Spinal cord (tissue), 10 donors: ENCODE data around the gene TBX10. TPM values are rescaled to one million over a fixed set of nuclear protein-coding genes. Genes with fewer than 3 reads are reported as not detected.

Experiments used
- DNase-seq, 6 donors: peaks; one replicate each; pipeline versions ENCODE4 v3.0.0 to v3.0.0-alpha.2; 2013 to 2015; ENCODE audit warnings: low spot score in 6 of 6, low read depth in 4 of 6
- H3K27ac ChIP-seq: one replicate; pipeline ENCODE4 v1.5.1; 2013; ENCODE audit warnings: low read depth, low read length, control low read depth
- H3K27me3 ChIP-seq: one replicate; pipeline ENCODE4 v1.6.1; 2013; ENCODE audit warnings: low read length; ENCODE audit not compliant: control insufficient read depth, insufficient read depth
- H3K36me3 ChIP-seq: one replicate; pipeline ENCODE4 v1.6.1; 2013; ENCODE audit warnings: low read length; ENCODE audit not compliant: control insufficient read depth, insufficient read depth
- H3K4me1 ChIP-seq: one replicate; pipeline ENCODE4 v1.6.1; 2013; ENCODE audit warnings: low read length; ENCODE audit not compliant: control insufficient read depth, insufficient read depth
- H3K4me3 ChIP-seq: one replicate; pipeline ENCODE4 v1.5.1; 2013; ENCODE audit warnings: low read depth, low read length, control low read depth
- H3K9me3 ChIP-seq: one replicate; pipeline ENCODE4 v1.6.1; 2013; ENCODE audit warnings: low read length; ENCODE audit not compliant: control insufficient read depth, insufficient read depth
- WGBS: methylation state at CpG from one replicate; pipeline ENCODE4 v1.1.5; 2013; ENCODE audit warnings: missing lambda C conversion rate; ENCODE audit not compliant: insufficient coverage; 5-methylcytosine and 5-hydroxymethylcytosine counted together
- polyA plus RNA-seq, 2 donors: library from polyadenylated mRNA; unstranded; fragments of 120-200 nt; gene quantifications; one replicate each; pipeline ENCODE4 v1.2.1, GENCODE V29; 2013; ENCODE audit not compliant: insufficient read length in 2 of 2
- total RNA-seq, 2 donors: library from RNA; depleted of rRNA in 1 of 2; stranded (reverse); fragments of 120-200 nt in 1 of 2; fragments of >200 nt in 1 of 2; gene quantifications; one replicate each; pipeline versions ENCODE4 v1.2.3 to v1.2.4, GENCODE V29; 2013 to 2014
- donor health status: healthy.

TBX10 gene
- total and polyA plus RNA-seq, 4 donors, result not detected

- Histone ChIP-seq H3K36me3 (no peaks in the 10 kb centered on the region), H3K4me1 (peaks cover 14% of the 10 kb centered on the region), H3K27ac (no peak overlapping the region), H3K9me3 (no peaks in the 10 kb centered on the region), H3K27me3 (no peaks in the 10 kb centered on the region), H3K4me3 (no peak overlapping the region)
- no peak for DNase-seq
- WGBS, result 77% methylated on average over 21 of the region's 24 CpGs
These were observed 6.2 kb upstream of the TBX10 start for GRCh38 chr11:67645521-67646461.

- H3K36me3 ChIP-seq, result no peaks in the 10 kb centered on the region
- H3K27me3 ChIP-seq, result no peaks in the 10 kb centered on the region
- H3K4me1 ChIP-seq, result peaks cover 19% of the 10 kb centered on the region
- no peaks in the 10 kb centered on the region for H3K9me3 ChIP-seq
- H3K4me3 ChIP-seq, result no peak overlapping the region
- H3K27ac ChIP-seq, result no peak overlapping the region
- WGBS, result 92% methylated on average over 18 of the region's 22 CpGs
- no peak for DNase-seq
These were observed 5.2 kb upstream of the TBX10 start for GRCh38 chr11:67644472-67645418.

- Histone ChIP-seq H3K4me1 (peaks cover 21% of the 10 kb centered on the region), H3K27me3 (no peaks in the 10 kb centered on the region), H3K9me3 (no peaks in the 10 kb centered on the region), H3K36me3 (no peaks in the 10 kb centered on the region), H3K4me3 (no peak overlapping the region), H3K27ac (no peak overlapping the region)
- DNase-seq, result no peak
- 87% methylated on average over 5 of the region's 5 CpGs for WGBS
These were observed 4.5 kb upstream of the TBX10 start for GRCh38 chr11:67644042-67644441.

GRCh38 chr11:67642173-67643120 lies 2.9 kb upstream of the TBX10 start:
- DNase-seq, result no peak
- peaks cover 14% of the 10 kb centered on the region for H3K4me1 ChIP-seq
- WGBS, result 92% methylated on average over 13 of the region's 15 CpGs
- H3K4me3 ChIP-seq, result no peak overlapping the region
- no peak overlapping the region for H3K27ac ChIP-seq
- no peaks in the 10 kb centered on the region for H3K36me3 ChIP-seq
- H3K9me3 ChIP-seq, result no peaks in the 10 kb centered on the region
- no peaks in the 10 kb centered on the region for H3K27me3 ChIP-seq

GRCh38 chr11:67641338-67642172 lies 2.0 kb upstream of the TBX10 start:
- no peak for DNase-seq
- Histone ChIP-seq H3K9me3 (no peaks in the 10 kb centered on the region), H3K4me3 (no peak overlapping the region), H3K27ac (no peak overlapping the region), H3K36me3 (no peaks in the 10 kb centered on the region), H3K27me3 (no peaks in the 10 kb centered on the region), H3K4me1 (peaks cover 14% of the 10 kb centered on the region)
- WGBS, result 89% methylated on average over 20 of the region's 28 CpGs

- Histone ChIP-seq H3K27me3 (no peaks in the 10 kb centered on the region), H3K27ac (no peak overlapping the region), H3K9me3 (no peaks in the 10 kb centered on the region), H3K36me3 (no peaks in the 10 kb centered on the region), H3K4me3 (no peak overlapping the region), H3K4me1 (peaks cover 14% of the 10 kb centered on the region)
- 53% methylated on average over 11 of the region's 12 CpGs for WGBS
- DNase-seq, result peak in 1 of 6 donors; percentile 31
These were observed 1.3 kb upstream of the TBX10 start for GRCh38 chr11:67640758-67641337.

- Histone ChIP-seq H3K27ac (no peak overlapping the region), H3K36me3 (no peaks in the 10 kb centered on the region), H3K27me3 (no peaks in the 10 kb centered on the region), H3K9me3 (no peaks in the 10 kb centered on the region), H3K4me3 (no peak overlapping the region), H3K4me1 (peaks cover 14% of the 10 kb centered on the region)
- 42% methylated on average over 21 of the region's 23 CpGs for WGBS
- DNase-seq, result peak in 3 of 6 donors; percentile 5 to 70 (median 66)
These were observed 626 bp upstream of the TBX10 start for GRCh38 chr11:67640021-67640757.
